Activated CD8-positive, alpha-beta T cell treated with anti-CD3 and anti-CD28 coated beads for 36 hours (primary cell): ENCODE data around the gene FUT8. TPM values are rescaled to one million over a fixed set of nuclear protein-coding genes. Genes with fewer than 3 reads are reported as not detected.
A peak's percentile ranks its signal among the peaks of the same experiment; 100 is the strongest.

Experiments used
- ATAC-seq: fragments of 200-7000 bp; cut with Tn5 transposase; one replicate; pipeline ENCODE4 v1.10.0; 2021; ENCODE audit warnings: mild to moderate bottlenecking, moderate library complexity
- CTCF ChIA-PET: fragments of 350-600 bp; sonication (Branson Sonifier 250); formaldehyde crosslinking; loops from one replicate; lab custom pipeline; 2021; ENCODE audit warnings: antibody characterized with exemption; lab: Charles Lee
- POLR2A ChIA-PET: fragments of 350-600 bp; sonication (Branson Sonifier 250); formaldehyde crosslinking; loops from one replicate; lab custom pipeline; 2021; ENCODE audit warnings: antibody characterized with exemption; lab: Charles Lee
- DNase-seq: peaks from one replicate; pipeline ENCODE4 v3.0.0-alpha.2; 2020
- H3K27ac Mint-ChIP-seq: one replicate; pipeline ENCODE4 v1.8.0; 2021; ENCODE audit warnings: mild to moderate bottlenecking, mixed read lengths
- H3K27me3 Mint-ChIP-seq: one replicate; pipeline ENCODE4 v1.8.0; 2021; ENCODE audit warnings: mixed read lengths
- H3K36me3 Mint-ChIP-seq: one replicate; pipeline ENCODE4 v1.8.0; 2021; ENCODE audit warnings: low read depth, mixed read lengths
- H3K4me1 Mint-ChIP-seq: one replicate; pipeline ENCODE4 v1.8.0; 2021; ENCODE audit warnings: low read depth, mixed read lengths
- H3K4me3 Mint-ChIP-seq: one replicate; pipeline ENCODE4 v1.8.0; 2021; ENCODE audit warnings: mild to moderate bottlenecking, moderate library complexity, mixed read lengths
- H3K9me3 Mint-ChIP-seq: one replicate; pipeline ENCODE4 v1.8.0; 2021; ENCODE audit warnings: mixed read lengths
- intact Hi-C: fragments of 100-400 bp; cut with micrococcal nuclease; formaldehyde crosslinking; loops from one replicate; pipeline ENCODE4 v1.10.0; 2022
- total RNA-seq, 2 experiments: library from RNA; stranded (reverse); gene quantifications; one replicate each; pipeline ENCODE4 v1.2.3, GENCODE V29; 2021
- TF ChIP-seq, protein P1 (sequence below): fragments of 200-600 bp; IDR thresholded peaks from one replicate; pipeline ENCODE4 v1.8.0; 2022; ENCODE audit warnings: antibody characterized with exemption, mild to moderate bottlenecking

The FUT8 gene
- total RNA-seq, result 10 to 100 TPM; 55.7 to 61.0 TPM

- Mint-ChIP-seq H3K27me3 (no peaks in the 10 kb centered on the region), H3K4me3 (peak within 1 kb of the TSS; percentile 95), H3K27ac (peak within 1 kb of the TSS; percentile 98), H3K36me3 (peaks cover 7% of the 10 kb centered on the region), H3K9me3 (no peaks in the 10 kb centered on the region), H3K4me1 (peaks cover 46% of the 10 kb centered on the region)
- POLR2A ChIA-PET, result interaction anchor here (0.6 to 3.2 kb wide), 22 partner anchors 12 to 515 kb away, joined by 3 to 31 read pairs (median 4); no protein-coding TSS in a partner anchor
- TF ChIP-seq, protein P1, sequence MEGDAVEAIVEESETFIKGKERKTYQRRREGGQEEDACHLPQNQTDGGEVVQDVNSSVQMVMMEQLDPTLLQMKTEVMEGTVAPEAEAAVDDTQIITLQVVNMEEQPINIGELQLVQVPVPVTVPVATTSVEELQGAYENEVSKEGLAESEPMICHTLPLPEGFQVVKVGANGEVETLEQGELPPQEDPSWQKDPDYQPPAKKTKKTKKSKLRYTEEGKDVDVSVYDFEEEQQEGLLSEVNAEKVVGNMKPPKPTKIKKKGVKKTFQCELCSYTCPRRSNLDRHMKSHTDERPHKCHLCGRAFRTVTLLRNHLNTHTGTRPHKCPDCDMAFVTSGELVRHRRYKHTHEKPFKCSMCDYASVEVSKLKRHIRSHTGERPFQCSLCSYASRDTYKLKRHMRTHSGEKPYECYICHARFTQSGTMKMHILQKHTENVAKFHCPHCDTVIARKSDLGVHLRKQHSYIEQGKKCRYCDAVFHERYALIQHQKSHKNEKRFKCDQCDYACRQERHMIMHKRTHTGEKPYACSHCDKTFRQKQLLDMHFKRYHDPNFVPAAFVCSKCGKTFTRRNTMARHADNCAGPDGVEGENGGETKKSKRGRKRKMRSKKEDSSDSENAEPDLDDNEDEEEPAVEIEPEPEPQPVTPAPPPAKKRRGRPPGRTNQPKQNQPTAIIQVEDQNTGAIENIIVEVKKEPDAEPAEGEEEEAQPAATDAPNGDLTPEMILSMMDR, result peak; percentile 66
- DNase-seq (peak; percentile 97), ATAC-seq (peak; percentile 91)
- intact Hi-C loops, result loop anchor here (5.0 to 10.0 kb wide), 4 partner anchors 110 to 653 kb away; no protein-coding TSS in a partner anchor
- CTCF ChIA-PET, result interaction anchor here (0.7 to 6.3 kb wide), 43 partner anchors 12 to 658 kb away, joined by 3 to 74 read pairs (median 5); partner anchors contain the start of gene FNTB
Measured at GRCh38 chr14:65412032-65412846, at the start of gene FUT8. Gene FUT8 (plus strand): TSS chr14:65412730. CDS start chr14:65561564, 148,834 bp downstream.

DNA sequence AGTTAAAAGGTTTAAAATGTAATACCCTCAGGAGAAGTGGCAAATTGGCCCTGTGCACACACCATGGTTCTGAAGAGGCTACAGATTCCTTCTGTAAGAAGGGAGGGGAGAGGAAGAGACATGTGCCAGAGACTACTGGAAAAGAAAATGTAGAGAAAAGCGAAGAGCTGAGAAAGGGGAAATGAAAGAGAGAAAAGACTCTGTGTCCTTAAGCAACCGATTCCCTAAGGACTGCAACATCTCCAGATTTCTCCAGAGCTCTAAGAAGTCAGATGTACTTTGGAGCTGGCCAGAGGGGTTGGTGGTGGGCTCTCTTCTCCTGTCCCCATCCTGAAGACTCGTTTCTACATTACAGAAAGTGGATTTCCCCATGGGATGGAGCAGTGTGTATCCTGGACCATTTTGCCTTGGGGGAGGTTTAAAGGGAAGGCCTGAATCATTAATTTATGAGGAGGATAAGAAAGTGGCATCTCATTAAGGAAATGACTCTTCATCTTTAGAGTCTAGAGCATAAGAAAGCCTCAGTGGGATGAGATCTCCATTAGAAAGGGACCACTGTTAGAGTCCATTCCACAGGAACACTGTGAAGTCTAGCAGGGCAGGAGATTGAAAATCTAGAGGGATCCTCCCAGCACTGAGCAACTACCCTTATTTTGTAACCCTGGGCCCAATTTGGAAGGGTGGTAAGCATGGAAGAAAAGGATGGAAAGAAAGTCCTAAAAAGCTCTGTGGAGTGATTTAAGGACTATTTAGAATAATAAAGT lies 45.5 kb upstream of the FUT8 start:
- CTCF ChIA-PET, result interaction anchor here (1.0 kb wide), 1 partner anchor 60 kb away, joined by 3 read pairs; no protein-coding TSS in a partner anchor
- intact Hi-C loops, result no loop called here

GRCh38 chr14:65369560-65369959 lies 43.0 kb upstream of the FUT8 start:
- TF ChIP-seq, protein P1, result no peak
- intact Hi-C loops, result no loop called here
- ATAC-seq (peak; percentile 91), DNase-seq (peak; percentile 55)
- ChIA-PET POLR2A (interaction anchor here (0.9 to 1.3 kb wide), 2 partner anchors 21 to 82 kb away, joined by 3 read pairs; no protein-coding TSS in a partner anchor), CTCF (interaction anchor here (2.3 kb wide), 1 partner anchor 83 kb away, joined by 5 read pairs; no protein-coding TSS in a partner anchor)
- no peaks in the 10 kb centered on the region for H3K27me3 Mint-ChIP-seq
- no peaks in the 10 kb centered on the region for H3K9me3 Mint-ChIP-seq
- peaks cover 37% of the 10 kb centered on the region for H3K36me3 Mint-ChIP-seq
- H3K4me1 Mint-ChIP-seq, result peaks cover 33% of the 10 kb centered on the region
- H3K27ac Mint-ChIP-seq, result peak overlapping the region; percentile 91
- H3K4me3 Mint-ChIP-seq, result peak overlapping the region; percentile 19

More for the DNA sequence above, 45.5 kb upstream of the FUT8 start:
- H3K4me3 Mint-ChIP-seq, result no peak overlapping the region
- no peaks in the 10 kb centered on the region for H3K9me3 Mint-ChIP-seq
- H3K27me3 Mint-ChIP-seq, result no peaks in the 10 kb centered on the region
- ATAC-seq, result no peak
- H3K4me1 Mint-ChIP-seq, result peaks cover 26% of the 10 kb centered on the region
- POLR2A ChIA-PET, result interaction anchor here (1.8 kb wide), 1 partner anchor 22 kb away, joined by 7 read pairs; no protein-coding TSS in a partner anchor
- TF ChIP-seq, protein P1, result no peak
- peak overlapping the region; percentile 21 for H3K27ac Mint-ChIP-seq
- H3K36me3 Mint-ChIP-seq, result peaks cover 27% of the 10 kb centered on the region
- DNase-seq, result no peak

DNA sequence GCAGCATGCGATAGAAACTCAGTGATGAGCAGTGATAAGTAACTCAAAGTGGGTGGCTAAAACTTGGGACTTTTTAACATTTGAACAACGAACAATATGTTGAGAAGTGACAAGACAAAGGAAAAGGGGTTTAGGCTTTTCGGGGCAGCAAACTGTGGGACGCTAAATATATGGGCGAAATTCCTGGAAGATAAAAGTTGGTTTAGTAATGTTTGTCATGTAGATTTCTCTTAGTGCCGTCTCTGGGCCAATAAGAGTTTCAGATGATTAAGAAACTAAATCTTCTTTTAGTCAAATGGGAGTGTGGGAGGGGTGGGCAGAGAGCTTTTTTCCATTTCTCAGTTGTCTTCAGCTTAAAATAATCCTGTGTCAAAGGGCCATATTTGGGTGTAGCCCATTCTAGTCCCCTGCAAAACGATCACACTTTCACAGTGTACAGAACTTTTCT lies 41.7 kb upstream of the FUT8 start:
- ATAC-seq (peak; percentile 25), DNase-seq (peak; percentile 51)
- H3K36me3 Mint-ChIP-seq, result peaks cover 36% of the 10 kb centered on the region
- H3K9me3 Mint-ChIP-seq, result no peaks in the 10 kb centered on the region
- H3K4me3 Mint-ChIP-seq, result peak overlapping the region; percentile 2
- H3K27me3 Mint-ChIP-seq, result no peaks in the 10 kb centered on the region
- H3K27ac Mint-ChIP-seq, result peak overlapping the region; percentile 78
- H3K4me1 Mint-ChIP-seq, result peaks cover 33% of the 10 kb centered on the region
- ChIA-PET POLR2A (interaction anchor here (0.6 kb wide), 1 partner anchor 59 kb away, joined by 4 read pairs; no protein-coding TSS in a partner anchor), CTCF (interaction anchor here (1.8 to 2.3 kb wide), 2 partner anchors 41 to 84 kb away, joined by 5 read pairs; no protein-coding TSS in a partner anchor)
- TF ChIP-seq, protein P1, result no peak
- intact Hi-C loops, result no loop called here
